Activated B cell treated with CpG ODN at 0.5 μM for 24 hours (primary cell): ENCODE measurements around the gene CRADD. TPM values are rescaled to one million over a fixed set of nuclear protein-coding genes. Genes with fewer than 3 reads are reported as not detected.

ENCODE experiments used
- ATAC-seq: fragments of 200-7000 bp; cut with Tn5 transposase; one replicate; pipeline ENCODE4 v1.10.0; 2021; ENCODE audit warnings: low read depth, mild to moderate bottlenecking, moderate library complexity
- CTCF ChIA-PET: fragments of 350-600 bp; sonication (Branson Sonifier 250); formaldehyde crosslinking; loops from one replicate; lab custom pipeline; 2021; ENCODE audit warnings: antibody characterized with exemption; lab: Charles Lee
- POLR2A ChIA-PET: fragments of 350-600 bp; sonication (Branson Sonifier 250); formaldehyde crosslinking; loops from one replicate; lab custom pipeline; 2021; ENCODE audit warnings: antibody characterized with exemption; lab: Charles Lee
- DNase-seq: peaks from one replicate; pipeline ENCODE4 v3.0.0; 2022
- H3K27ac Mint-ChIP-seq: one replicate; pipeline ENCODE4 v1.8.0; 2020; ENCODE audit warnings: mixed read lengths
- H3K27me3 Mint-ChIP-seq: one replicate; pipeline ENCODE4 v1.8.0; 2021; ENCODE audit warnings: mixed read lengths
- H3K36me3 Mint-ChIP-seq: one replicate; pipeline ENCODE4 v1.8.0; 2021; ENCODE audit warnings: low read depth, mixed read lengths
- H3K4me1 Mint-ChIP-seq: one replicate; pipeline ENCODE4 v1.8.0; 2021; ENCODE audit warnings: mixed read lengths
- H3K4me3 Mint-ChIP-seq: one replicate; pipeline ENCODE4 v1.8.0; 2020; ENCODE audit warnings: mild to moderate bottlenecking, mixed read lengths
- H3K9me3 Mint-ChIP-seq: one replicate; pipeline ENCODE4 v1.8.0; 2020; ENCODE audit warnings: mixed read lengths
- CTCF ChIP-seq: fragments of 200-600 bp; IDR thresholded peaks from one replicate; pipeline ENCODE4 v1.8.0; 2022; ENCODE audit warnings: antibody characterized with exemption, mild to moderate bottlenecking
- intact Hi-C: fragments of 100-400 bp; cut with micrococcal nuclease; formaldehyde crosslinking; loops from one replicate; pipeline ENCODE4 v1.15.1; 2024
- total RNA-seq: library from RNA; stranded (reverse); gene quantifications from 2 replicates; pipeline ENCODE4 v1.2.3, GENCODE V29; 2022

Gene CRADD
- total RNA-seq, 1 donor from 2014 or later = 15.3 TPM

- intact Hi-C loops = no loop called here
- ATAC-seq (no peak), DNase-seq (no peak)
- H3K4me1 Mint-ChIP-seq = peaks cover 22% of the 10 kb centered on the region
- ChIA-PET CTCF (interaction anchor here (0.7 kb wide), 1 partner anchor 128 kb away, joined by 5 read pairs; no protein-coding TSS in a partner anchor), POLR2A (interaction anchor here (0.7 kb wide), 1 partner anchor 124 kb away, joined by 4 read pairs; no protein-coding TSS in a partner anchor)
- H3K4me3 Mint-ChIP-seq = no peak overlapping the region
- no peaks in the 10 kb centered on the region for H3K36me3 Mint-ChIP-seq
- H3K9me3 Mint-ChIP-seq = no peaks in the 10 kb centered on the region
- no peak overlapping the region for H3K27ac Mint-ChIP-seq
- TF ChIP-seq CTCF = no peak
- no peaks in the 10 kb centered on the region for H3K27me3 Mint-ChIP-seq
Measured at GRCh38 chr12:93763746-93764147, 86.6 kb downstream of the CRADD start.

GRCh38 chr12:93766371-93766770, 89.2 kb downstream of the CRADD start:
- peaks cover 2% of the 10 kb centered on the region for H3K9me3 Mint-ChIP-seq
- ATAC-seq = no peak
- TF ChIP-seq CTCF = no peak
- H3K36me3 Mint-ChIP-seq = no peaks in the 10 kb centered on the region
- H3K4me3 Mint-ChIP-seq = no peak overlapping the region
- POLR2A ChIA-PET = no interaction called here
- intact Hi-C loops = no loop called here
- no peaks in the 10 kb centered on the region for H3K27me3 Mint-ChIP-seq
- H3K27ac Mint-ChIP-seq = no peak overlapping the region
- CTCF ChIA-PET = interaction anchor here (1.1 to 4.5 kb wide), 2 partner anchors 19 to 335 kb away, joined by 3 to 33 read pairs; no protein-coding TSS in a partner anchor
- DNase-seq = no peak
- peaks cover 16% of the 10 kb centered on the region for H3K4me1 Mint-ChIP-seq

GRCh38 chr12:93766796-93767523, 89.8 kb downstream of the CRADD start:
- ChIA-PET POLR2A (no interaction called here), CTCF (interaction anchor here (1.1 to 4.5 kb wide), 3 partner anchors 18 to 335 kb away, joined by 3 to 33 read pairs (median 5); no protein-coding TSS in a partner anchor)
- TF ChIP-seq CTCF = no peak
- Mint-ChIP-seq H3K27ac (no peak overlapping the region), H3K36me3 (no peaks in the 10 kb centered on the region), H3K27me3 (no peaks in the 10 kb centered on the region), H3K4me3 (no peak overlapping the region), H3K9me3 (peaks cover 2% of the 10 kb centered on the region), H3K4me1 (peaks cover 18% of the 10 kb centered on the region)
- ATAC-seq (no peak), DNase-seq (no peak)
- intact Hi-C loops = loop anchor here (1.0 kb wide), 2 partner anchors 212 to 335 kb away; no protein-coding TSS in a partner anchor

- POLR2A ChIA-PET = no interaction called here
- intact Hi-C loops = loop anchor here (1.0 kb wide), 2 partner anchors 212 to 335 kb away; no protein-coding TSS in a partner anchor
- H3K27ac Mint-ChIP-seq = no peak overlapping the region
Measured at GRCh38 chr12:93767524-93767863, 90.3 kb downstream of the CRADD start.

More at GRCh38 chr12:93767524-93767863, 90.3 kb downstream of the CRADD start:
- ATAC-seq = no peak
- no peak for TF ChIP-seq CTCF
- H3K4me3 Mint-ChIP-seq = no peak overlapping the region
- peaks cover 2% of the 10 kb centered on the region for H3K9me3 Mint-ChIP-seq
- H3K4me1 Mint-ChIP-seq = peaks cover 22% of the 10 kb centered on the region
- DNase-seq = no peak
- H3K27me3 Mint-ChIP-seq = no peaks in the 10 kb centered on the region
- CTCF ChIA-PET = interaction anchor here (1.1 to 4.5 kb wide), 3 partner anchors 17 to 334 kb away, joined by 3 to 33 read pairs (median 5); no protein-coding TSS in a partner anchor
- H3K36me3 Mint-ChIP-seq = no peaks in the 10 kb centered on the region
